Astrocyte (in vitro differentiated cells and primary cell): ENCODE data around the gene ANTXR1. TPM values are rescaled to one million over a fixed set of nuclear protein-coding genes. Genes with fewer than 3 reads are reported as not detected.

Experiments
- DNase-seq: peaks from one replicate; pipeline ENCODE4 v3.0.0-alpha.2; 2010; ENCODE audit warnings: low read depth
- FAIRE-seq: peaks from 2 replicates; lab custom pipeline; 2011; peaks lifted over from hg19 to GRCh38; lab: Jason Lieb, UNC
- H2AFZ ChIP-seq: 2 replicates; pipeline ENCODE4 v1.6.0; 2012; ENCODE audit warnings: low read depth, low read length, inconsistent platforms
- H3K27ac ChIP-seq: 2 replicates; pipeline ENCODE4 v1.5.1; 2011; ENCODE audit warnings: low read depth, low read length, inconsistent platforms
- H3K27me3 ChIP-seq: 2 replicates; pipeline ENCODE4 v1.6.0; 2011; ENCODE audit warnings: low read length, inconsistent platforms; ENCODE audit not compliant: insufficient read depth
- H3K36me3 ChIP-seq: 2 replicates; pipeline ENCODE4 v1.5.1; 2011; ENCODE audit warnings: low read length, inconsistent platforms; ENCODE audit not compliant: insufficient read depth
- H3K4me1 ChIP-seq: 2 replicates; pipeline ENCODE4 v1.5.1; 2011; ENCODE audit warnings: low read length, inconsistent platforms; ENCODE audit not compliant: insufficient read depth
- H3K4me2 ChIP-seq: 2 replicates; pipeline ENCODE4 v1.6.0; 2012; ENCODE audit warnings: low read length, inconsistent platforms
- H3K4me3 ChIP-seq: 2 replicates; pipeline ENCODE4 v1.5.1; 2011; ENCODE audit warnings: low read depth, mild to moderate bottlenecking, low read length, inconsistent platforms; ENCODE audit not compliant: insufficient read depth
- H3K79me2 ChIP-seq: 2 replicates; pipeline ENCODE4 v1.6.0; 2012; ENCODE audit warnings: mild to moderate bottlenecking, low read length, inconsistent platforms; ENCODE audit not compliant: insufficient read depth
- H3K9ac ChIP-seq: 2 replicates; pipeline ENCODE4 v1.6.0; 2012; ENCODE audit warnings: mild to moderate bottlenecking, low read length, inconsistent platforms
- H3K9me3 ChIP-seq: 2 replicates; pipeline ENCODE4 v1.5.1; 2012; ENCODE audit warnings: low read depth, mild to moderate bottlenecking, low read length, inconsistent platforms; ENCODE audit not compliant: insufficient read depth
- H4K20me1 ChIP-seq: 2 replicates; pipeline ENCODE4 v1.6.0; 2012; ENCODE audit warnings: low read length, inconsistent platforms; ENCODE audit not compliant: insufficient read depth
- H3K27ac Mint-ChIP-seq: one replicate; pipeline ENCODE4 v1.8.0; 2021; ENCODE audit warnings: mild to moderate bottlenecking, mixed read lengths; ENCODE audit not compliant: unreplicated experiment
- H3K27me3 Mint-ChIP-seq: one replicate; pipeline ENCODE4 v1.8.0; 2021; ENCODE audit warnings: low read depth, mixed read lengths; ENCODE audit not compliant: unreplicated experiment
- H3K36me3 Mint-ChIP-seq: one replicate; pipeline ENCODE4 v1.8.0; 2021; ENCODE audit warnings: low read depth, mixed read lengths; ENCODE audit not compliant: unreplicated experiment
- H3K4me1 Mint-ChIP-seq: one replicate; pipeline ENCODE4 v1.8.0; 2021; ENCODE audit warnings: low read depth, mixed read lengths; ENCODE audit not compliant: unreplicated experiment
- H3K4me3 Mint-ChIP-seq: one replicate; pipeline ENCODE4 v1.8.0; 2021; ENCODE audit warnings: mild to moderate bottlenecking, moderate library complexity, mixed read lengths; ENCODE audit not compliant: unreplicated experiment
- H3K9me3 Mint-ChIP-seq: one replicate; pipeline ENCODE4 v1.8.0; 2021; ENCODE audit warnings: mild to moderate bottlenecking, mixed read lengths; ENCODE audit not compliant: unreplicated experiment
- EZH2 ChIP-seq: IDR thresholded peaks from 2 replicates; pipeline ENCODE4 v1.6.1; 2012; ENCODE audit warnings: mild to moderate bottlenecking, low read length, inconsistent platforms; ENCODE audit not compliant: insufficient read depth
- total RNA-seq: library from RNA; stranded (reverse); gene quantifications from 2 replicates; pipeline ENCODE4 v1.2.1, GENCODE V29; 2021
- TF ChIP-seq, protein P1 (sequence below): IDR thresholded peaks from 2 replicates; pipeline ENCODE4 v1.5.1; 2011; ENCODE audit warnings: low read depth, mild to moderate bottlenecking, inconsistent platforms, low read length, moderate library complexity; ENCODE audit not compliant: insufficient read depth

ANTXR1 gene
- total RNA-seq, 1 donor from 2014 or later = 67.8 TPM

DNA sequence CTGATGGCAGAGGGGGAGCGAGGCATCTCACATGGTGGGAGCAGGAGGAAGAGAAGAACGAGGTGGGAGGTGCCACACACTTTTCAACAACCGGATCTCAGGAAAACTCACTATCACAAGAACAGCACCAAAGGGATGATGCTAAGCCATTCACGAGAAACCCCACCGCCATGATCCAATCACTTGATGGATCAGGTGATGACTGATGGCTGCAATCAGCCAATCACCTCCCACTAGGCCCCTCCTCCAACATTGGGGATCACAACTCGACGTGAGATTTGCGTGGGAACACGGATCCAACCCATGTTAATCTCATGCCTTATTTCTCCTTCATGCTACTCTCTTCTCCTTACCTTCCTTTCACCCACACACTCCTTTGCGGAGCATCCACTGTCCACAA lies 143.6 kb downstream of the ANTXR1 start:
- no peak overlapping the region for H3K4me3 Mint-ChIP-seq
- Histone ChIP-seq H3K4me2 (no peak overlapping the region), H3K27me3 (no peaks in the 10 kb centered on the region), H3K9me3 (peaks cover 6% of the 10 kb centered on the region), H3K79me2 (no peaks in the 10 kb centered on the region), H4K20me1 (no peaks in the 10 kb centered on the region), H3K4me3 (no peak overlapping the region), H3K36me3 (no peaks in the 10 kb centered on the region), H3K4me1 (peaks cover under 1% of the 10 kb centered on the region), H3K27ac (no peak overlapping the region), H2AFZ (no peak overlapping the region), H3K9ac (no peak overlapping the region)
- no peak for FAIRE-seq
- H3K36me3 Mint-ChIP-seq = peaks cover 10% of the 10 kb centered on the region
- H3K27me3 Mint-ChIP-seq = no peaks in the 10 kb centered on the region
- no peak overlapping the region for H3K27ac Mint-ChIP-seq
- peaks cover 12% of the 10 kb centered on the region for H3K4me1 Mint-ChIP-seq
- no peak for TF ChIP-seq EZH2
- TF ChIP-seq, protein P1, sequence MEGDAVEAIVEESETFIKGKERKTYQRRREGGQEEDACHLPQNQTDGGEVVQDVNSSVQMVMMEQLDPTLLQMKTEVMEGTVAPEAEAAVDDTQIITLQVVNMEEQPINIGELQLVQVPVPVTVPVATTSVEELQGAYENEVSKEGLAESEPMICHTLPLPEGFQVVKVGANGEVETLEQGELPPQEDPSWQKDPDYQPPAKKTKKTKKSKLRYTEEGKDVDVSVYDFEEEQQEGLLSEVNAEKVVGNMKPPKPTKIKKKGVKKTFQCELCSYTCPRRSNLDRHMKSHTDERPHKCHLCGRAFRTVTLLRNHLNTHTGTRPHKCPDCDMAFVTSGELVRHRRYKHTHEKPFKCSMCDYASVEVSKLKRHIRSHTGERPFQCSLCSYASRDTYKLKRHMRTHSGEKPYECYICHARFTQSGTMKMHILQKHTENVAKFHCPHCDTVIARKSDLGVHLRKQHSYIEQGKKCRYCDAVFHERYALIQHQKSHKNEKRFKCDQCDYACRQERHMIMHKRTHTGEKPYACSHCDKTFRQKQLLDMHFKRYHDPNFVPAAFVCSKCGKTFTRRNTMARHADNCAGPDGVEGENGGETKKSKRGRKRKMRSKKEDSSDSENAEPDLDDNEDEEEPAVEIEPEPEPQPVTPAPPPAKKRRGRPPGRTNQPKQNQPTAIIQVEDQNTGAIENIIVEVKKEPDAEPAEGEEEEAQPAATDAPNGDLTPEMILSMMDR = no peak
- H3K9me3 Mint-ChIP-seq = no peaks in the 10 kb centered on the region
- DNase-seq = no peak

DNA sequence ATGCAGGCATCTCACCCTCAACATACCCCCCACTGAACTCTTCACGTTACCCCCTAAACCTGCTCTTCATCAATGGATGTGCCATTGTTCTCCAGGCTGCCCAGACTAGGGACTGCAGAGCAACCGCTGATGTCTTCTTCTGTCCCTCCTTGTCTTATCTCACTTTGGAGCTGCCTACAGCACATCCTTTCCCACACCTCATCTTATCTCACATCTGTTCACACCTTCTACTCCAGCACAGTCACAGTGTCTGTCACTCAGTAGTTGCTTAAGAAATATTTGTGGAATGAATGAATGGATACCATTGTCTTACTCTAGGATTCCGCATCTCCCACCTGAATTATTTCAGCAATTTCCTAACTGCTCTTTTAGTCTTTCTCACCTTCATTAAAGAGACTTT lies 144.5 kb downstream of the ANTXR1 start:
- peaks cover 9% of the 10 kb centered on the region for H3K4me1 ChIP-seq
- Mint-ChIP-seq H3K4me1 (peaks cover 19% of the 10 kb centered on the region), H3K9me3 (no peaks in the 10 kb centered on the region), H3K36me3 (peaks cover 6% of the 10 kb centered on the region), H3K27ac (no peak overlapping the region), H3K27me3 (no peaks in the 10 kb centered on the region), H3K4me3 (no peak overlapping the region)
- no peak overlapping the region for H3K9ac ChIP-seq
- no peaks in the 10 kb centered on the region for H3K36me3 ChIP-seq
- DNase-seq = no peak
- H3K79me2 ChIP-seq = no peaks in the 10 kb centered on the region
- no peak overlapping the region for H2AFZ ChIP-seq
- H3K27me3 ChIP-seq = no peaks in the 10 kb centered on the region
- H4K20me1 ChIP-seq = no peaks in the 10 kb centered on the region
- H3K4me3 ChIP-seq = no peak overlapping the region
- peaks cover 6% of the 10 kb centered on the region for H3K9me3 ChIP-seq
- no peak for FAIRE-seq
- TF ChIP-seq, protein P1 = no peak
- no peak for TF ChIP-seq EZH2
- H3K4me2 ChIP-seq = no peak overlapping the region
- H3K27ac ChIP-seq = no peak overlapping the region

DNA sequence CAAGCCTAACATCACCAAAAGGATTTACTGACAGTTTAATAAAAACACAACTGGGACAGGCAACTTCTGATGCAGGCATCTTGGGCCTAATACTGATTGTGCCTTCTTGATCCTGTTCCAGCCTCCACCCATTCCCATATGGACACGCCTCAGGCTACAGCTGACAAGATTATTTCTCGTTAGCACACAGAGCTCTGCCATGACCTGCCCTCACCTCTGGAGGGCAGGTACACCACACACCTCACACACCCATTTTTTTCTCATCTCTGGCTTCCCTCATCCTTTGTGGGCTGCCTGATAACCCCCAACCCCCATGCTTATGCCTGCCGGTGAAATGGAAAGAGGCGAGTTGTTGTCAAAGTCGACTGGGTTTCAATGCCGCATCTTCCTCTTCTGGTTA lies 147.0 kb downstream of the ANTXR1 start:
- H4K20me1 ChIP-seq = no peaks in the 10 kb centered on the region
- no peak overlapping the region for H3K4me2 ChIP-seq
- no peaks in the 10 kb centered on the region for H3K36me3 Mint-ChIP-seq
- DNase-seq (no peak), FAIRE-seq (no peak)
- no peak overlapping the region for H3K27ac Mint-ChIP-seq
- H3K27me3 Mint-ChIP-seq = no peaks in the 10 kb centered on the region
- no peaks in the 10 kb centered on the region for H3K79me2 ChIP-seq
- H3K4me3 ChIP-seq = no peak overlapping the region
- H3K9me3 Mint-ChIP-seq = no peaks in the 10 kb centered on the region
- no peaks in the 10 kb centered on the region for H3K36me3 ChIP-seq
- no peak overlapping the region for H2AFZ ChIP-seq
- no peaks in the 10 kb centered on the region for H3K27me3 ChIP-seq
- H3K4me1 Mint-ChIP-seq = peaks cover 43% of the 10 kb centered on the region
- H3K27ac ChIP-seq = no peak overlapping the region
- no peak for TF ChIP-seq EZH2
- TF ChIP-seq, protein P1 = no peak
- peaks cover 34% of the 10 kb centered on the region for H3K4me1 ChIP-seq
- H3K9ac ChIP-seq = no peak overlapping the region
- no peaks in the 10 kb centered on the region for H3K9me3 ChIP-seq
- H3K4me3 Mint-ChIP-seq = peak overlapping the region; percentile 55
